ENCODE data around the gene CORO2B. TPM values are rescaled to one million over a fixed set of nuclear protein-coding genes. Genes with fewer than 3 reads are reported as not detected.
"Not testable (repeated sequence)": the region's sequence is repeated elsewhere in the genome, so short reads cannot be mapped to it uniquely, and the experiment has no call there.

CORO2B gene
- total and polyA plus RNA-seq, 2 of the 4 experiments (the other 2 are of a cell fraction): 9.3 to 39.3 TPM

- H3K4me2 ChIP-seq (ENCODE audit: low read depth, low read length); DNase-seq; H3K18ac ChIP-seq (ENCODE audit: low read depth, low read length); H3K23ac ChIP-seq (ENCODE audit: low read depth, low read length); H2AK9ac ChIP-seq (replicated peaks; ENCODE audit: low read depth, low read length, poor library complexity); intact Hi-C loops (cut with micrococcal nuclease); H3K4me1 ChIP-seq (ENCODE audit: control insufficient read depth, insufficient read depth, low read length); H4K5ac ChIP-seq (ENCODE audit: low read depth, low read length); H3K79me1 ChIP-seq (ENCODE audit: low read depth in 1 of 2, low read length in 2 of 2); H2BK20ac ChIP-seq (ENCODE audit: low read depth, low read length); H2AFZ ChIP-seq (replicated peaks; ENCODE audit: low read length, poor library complexity); H2BK5ac ChIP-seq (ENCODE audit: low read depth, low read length, poor library complexity, severe bottlenecking); in situ Hi-C loops (cut with MboI; ENCODE audit: low sequenced_read_pairs); H3K56ac ChIP-seq (ENCODE audit: extremely low read depth, insufficient read depth, low read length); H3K27me3 ChIP-seq (ENCODE audit: control insufficient read depth, insufficient read depth, low read length); CTCF ChIA-PET; H2BK15ac ChIP-seq (ENCODE audit: low read depth, low read length); H3K4ac ChIP-seq (ENCODE audit: low read depth, low read length); H3K14ac ChIP-seq (replicated peaks; ENCODE audit: low read depth, low read length); H4K91ac ChIP-seq (ENCODE audit: insufficient read depth, low read depth, low read length); H3K4me3 ChIP-seq (ENCODE audit: insufficient read depth, low read depth, low read length); H3K36me3 ChIP-seq (ENCODE audit: control insufficient read depth, insufficient read depth, low read length); H3K9me1 ChIP-seq (ENCODE audit: insufficient read depth, low read length); dilution Hi-C loops (cut with HindIII; ENCODE audit: low sequenced_read_pairs, unreplicated experiment); BruUV-seq (replicated peaks); H4K8ac ChIP-seq (ENCODE audit: low read depth in 2 of 2, low read length in 2 of 2); H4K20me1 ChIP-seq (ENCODE audit: insufficient read depth, low read length); H3K9me3 ChIP-seq (ENCODE audit: control insufficient read depth, insufficient read depth, low read length); POLR2A ChIA-PET (ENCODE audit: unreplicated experiment); H3K9ac ChIP-seq (ENCODE audit: low read depth, low read length); H3K27ac ChIP-seq (ENCODE audit: insufficient read depth, low read length); H2BK120ac ChIP-seq (ENCODE audit: low read depth, low read length); H2AK5ac ChIP-seq (ENCODE audit: low read depth, low read length); ATAC-seq (ENCODE audit: low read depth): not testable (repeated sequence)
- WGBS, 2 experiments (ENCODE audit: extremely low coverage in 2 of 2, insufficient read length in 1 of 2): no CpG with 5 or more reads among the region's 10 CpGs
Measured at GRCh38 chr15:68680756-68681155, 102.0 kb downstream of the CORO2B start.
